GM18511 (cell line): ENCODE results near the gene NOX3.
A peak's percentile ranks its signal among the peaks of the same experiment; 100 is the strongest.
"Not testable (repeated sequence)": the region's sequence is repeated elsewhere in the genome, so short reads cannot be mapped to it uniquely, and the experiment has no call there.

ENCODE experiments used
- ATAC-seq: cut with Tn5 transposase; IDR thresholded peaks from one replicate; pipeline ENCODE4 v1.9.1; 2021; ENCODE audit warnings: mild to moderate bottlenecking, moderate library complexity; ENCODE audit not compliant: unreplicated experiment

NOX3 gene

DNA sequence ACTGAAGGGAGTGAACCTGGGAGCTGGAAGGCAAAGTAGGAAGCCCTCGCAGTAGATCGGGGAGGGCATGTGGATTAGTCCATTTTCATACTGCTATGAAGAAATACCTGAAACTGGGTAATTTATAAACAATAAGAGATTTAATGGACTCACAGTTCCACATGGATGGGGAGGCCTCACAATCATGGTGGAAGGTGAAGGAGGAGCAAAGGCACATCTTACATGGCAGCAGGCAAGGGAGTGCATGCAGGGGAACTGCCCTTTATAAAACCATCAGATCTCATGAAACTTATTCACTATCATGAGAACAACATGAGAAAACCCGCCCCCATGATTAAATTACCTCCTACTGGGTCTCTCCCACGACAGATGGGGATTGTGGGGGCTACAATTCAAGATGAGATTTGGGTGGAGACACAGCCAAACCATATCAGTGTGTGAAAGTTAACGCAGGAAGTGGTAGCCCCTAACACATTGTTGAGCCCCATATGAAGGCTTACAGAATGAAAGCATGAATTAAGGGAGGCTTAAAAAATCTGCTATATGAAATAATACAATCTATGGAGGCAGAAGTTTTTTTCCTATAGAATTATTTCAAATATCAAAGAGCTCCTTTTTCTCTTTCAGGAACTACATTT lies 15.5 kb upstream of the NOX3 start:
- not testable (repeated sequence) for ATAC-seq

DNA sequence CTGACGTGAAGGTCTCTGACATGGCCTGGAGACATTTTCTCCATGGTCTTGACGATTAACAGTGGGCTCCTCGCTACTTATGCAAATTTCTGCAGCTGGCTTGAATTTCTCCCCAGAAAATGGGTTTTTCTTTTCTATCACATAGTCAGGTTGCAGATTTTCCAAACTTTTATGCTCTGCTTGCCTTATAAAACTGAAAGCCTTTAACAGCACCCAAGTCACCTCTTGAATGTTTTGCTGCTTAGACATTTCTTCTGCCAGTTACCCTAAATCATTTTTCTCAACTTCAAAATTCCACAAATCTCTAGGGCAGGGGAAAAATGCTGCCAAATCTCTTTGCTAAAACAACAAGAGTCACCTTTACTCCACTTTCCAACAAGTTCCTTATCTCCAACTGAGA lies 12.9 kb upstream of the NOX3 start:
- ATAC-seq = not testable (repeated sequence)

DNA sequence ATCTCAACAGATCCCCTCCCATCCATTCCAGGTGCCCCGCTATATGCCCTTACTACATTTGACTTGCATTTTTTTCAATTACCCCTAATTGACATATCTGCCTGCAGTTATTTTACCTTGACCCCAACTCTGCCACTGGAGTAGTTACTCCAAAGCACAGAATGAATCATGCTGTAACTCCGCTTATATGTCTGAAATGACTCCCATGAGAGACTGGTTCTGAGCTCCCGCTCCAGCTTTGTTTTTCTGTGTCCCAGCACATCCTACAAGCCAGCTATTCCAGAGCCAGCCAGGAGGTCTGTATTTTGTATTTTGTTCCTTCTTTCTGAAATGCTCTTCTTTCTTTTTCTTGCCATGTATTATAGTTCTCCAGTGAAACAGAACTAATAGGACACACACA lies 10.9 kb upstream of the NOX3 start:
- no peak for ATAC-seq

DNA sequence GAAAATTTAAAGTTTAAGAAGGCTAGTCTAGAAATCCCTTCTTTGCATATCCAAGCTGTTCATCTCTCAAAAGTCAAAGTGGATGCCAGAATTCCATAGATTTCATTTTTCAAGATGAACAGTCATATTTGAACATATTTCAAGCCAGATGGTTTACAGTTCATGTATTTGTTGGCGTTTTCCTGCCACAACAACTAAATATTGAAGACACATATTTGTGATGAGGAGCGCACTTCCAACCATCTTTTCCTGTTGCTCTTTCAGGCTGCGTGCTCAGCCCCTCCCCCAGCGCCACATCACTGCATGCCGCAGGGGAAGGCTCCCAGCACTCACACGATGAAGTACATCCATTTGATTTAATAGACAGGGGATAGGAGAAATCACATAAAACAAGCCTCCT lies 5.9 kb upstream of the NOX3 start:
- ATAC-seq = no peak

DNA sequence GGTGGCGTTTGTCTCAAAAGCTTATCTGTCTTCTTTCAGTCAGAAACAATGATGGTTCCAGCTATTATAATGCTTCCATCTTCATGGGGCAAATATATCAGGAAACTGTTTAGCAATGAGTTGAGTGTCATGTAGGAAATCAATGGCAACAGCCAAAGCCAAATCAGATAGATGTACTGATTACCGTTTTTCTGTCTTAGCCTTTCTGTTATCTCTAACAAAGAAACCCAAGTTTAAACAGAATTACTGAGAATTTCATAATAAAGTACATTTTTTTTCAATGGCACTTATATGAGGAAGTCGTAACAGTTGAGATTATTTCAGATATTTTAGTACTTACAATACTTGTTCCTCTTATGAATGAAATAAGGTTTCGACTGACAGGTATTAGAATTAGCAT lies 1.2 kb downstream of the NOX3 start:
- ATAC-seq = no peak

DNA sequence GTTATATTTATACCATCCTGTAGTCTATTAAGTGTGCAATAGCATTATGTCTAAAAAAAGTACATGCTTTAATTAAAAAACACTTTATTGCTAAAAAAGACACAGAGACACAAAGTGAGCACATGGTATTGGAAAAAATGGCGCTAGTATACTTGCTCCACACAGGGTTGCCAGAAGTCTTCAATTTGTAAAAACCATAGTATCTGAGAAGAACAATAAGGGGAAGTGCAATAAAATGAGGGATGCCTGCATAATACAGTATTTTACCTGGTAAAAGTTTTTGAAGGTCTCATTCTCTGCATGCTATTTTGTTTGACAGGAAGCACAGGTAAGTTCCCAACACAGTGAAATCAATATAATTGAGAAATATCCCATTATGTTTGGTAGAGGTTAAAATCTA lies 1.6 kb downstream of the NOX3 start:
- ATAC-seq = no peak

DNA sequence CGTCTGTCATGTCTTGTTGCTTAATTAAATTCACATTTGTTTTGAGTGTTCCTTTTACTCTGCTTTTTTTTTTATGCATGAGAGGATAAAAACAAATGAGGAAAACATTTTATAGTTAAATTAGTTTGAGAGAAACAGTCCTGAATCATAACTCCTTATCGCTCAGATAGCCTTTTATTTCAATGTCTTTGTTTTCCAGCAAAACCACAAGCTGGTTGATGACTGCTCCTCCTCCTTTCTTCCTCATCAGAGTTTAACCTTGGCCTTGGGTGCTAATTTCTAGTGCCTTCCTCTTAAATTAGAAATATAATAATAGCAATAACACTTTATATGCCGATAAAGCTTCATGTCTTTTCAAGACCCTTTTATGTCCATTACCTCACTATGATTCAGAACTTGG lies 3.1 kb downstream of the NOX3 start:
- no peak for ATAC-seq

DNA sequence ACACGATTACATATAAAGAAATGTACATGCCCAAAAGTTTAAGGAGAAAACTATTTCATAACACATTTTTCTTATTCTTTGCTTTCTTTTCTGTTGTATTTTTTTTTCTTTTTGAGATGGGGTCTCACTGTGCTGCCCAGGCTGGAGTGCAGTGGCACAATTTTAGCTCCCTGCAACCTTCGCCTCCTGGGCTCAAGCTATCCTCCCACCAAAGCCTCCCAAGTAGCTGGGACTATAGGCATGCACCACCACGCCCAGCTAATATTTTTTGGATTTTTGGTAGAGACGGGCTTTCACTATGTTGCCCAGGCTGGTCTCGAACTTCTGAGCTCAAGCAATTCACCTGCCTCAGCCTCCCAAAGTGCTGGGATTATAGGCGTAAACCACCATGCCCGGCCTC lies 4.1 kb downstream of the NOX3 start:
- ATAC-seq = not testable (repeated sequence)

DNA sequence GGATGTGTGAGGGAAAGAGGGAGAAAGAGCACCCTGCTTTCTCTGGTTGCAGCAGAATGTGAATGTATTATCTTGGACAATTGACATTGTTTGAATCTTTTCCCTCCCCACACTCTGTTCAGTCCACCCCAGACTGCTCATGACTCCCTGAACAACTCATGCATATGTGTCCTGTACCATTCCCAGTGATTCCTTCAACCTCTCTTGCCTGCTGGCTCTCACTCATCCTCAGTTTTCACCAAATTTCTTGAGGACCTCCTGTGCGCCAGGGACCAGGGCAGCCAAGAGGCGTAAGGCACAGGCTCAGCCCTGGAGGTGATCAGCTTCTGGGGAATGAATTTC lies 5.4 kb downstream of the NOX3 start:
- ATAC-seq = no peak

DNA sequence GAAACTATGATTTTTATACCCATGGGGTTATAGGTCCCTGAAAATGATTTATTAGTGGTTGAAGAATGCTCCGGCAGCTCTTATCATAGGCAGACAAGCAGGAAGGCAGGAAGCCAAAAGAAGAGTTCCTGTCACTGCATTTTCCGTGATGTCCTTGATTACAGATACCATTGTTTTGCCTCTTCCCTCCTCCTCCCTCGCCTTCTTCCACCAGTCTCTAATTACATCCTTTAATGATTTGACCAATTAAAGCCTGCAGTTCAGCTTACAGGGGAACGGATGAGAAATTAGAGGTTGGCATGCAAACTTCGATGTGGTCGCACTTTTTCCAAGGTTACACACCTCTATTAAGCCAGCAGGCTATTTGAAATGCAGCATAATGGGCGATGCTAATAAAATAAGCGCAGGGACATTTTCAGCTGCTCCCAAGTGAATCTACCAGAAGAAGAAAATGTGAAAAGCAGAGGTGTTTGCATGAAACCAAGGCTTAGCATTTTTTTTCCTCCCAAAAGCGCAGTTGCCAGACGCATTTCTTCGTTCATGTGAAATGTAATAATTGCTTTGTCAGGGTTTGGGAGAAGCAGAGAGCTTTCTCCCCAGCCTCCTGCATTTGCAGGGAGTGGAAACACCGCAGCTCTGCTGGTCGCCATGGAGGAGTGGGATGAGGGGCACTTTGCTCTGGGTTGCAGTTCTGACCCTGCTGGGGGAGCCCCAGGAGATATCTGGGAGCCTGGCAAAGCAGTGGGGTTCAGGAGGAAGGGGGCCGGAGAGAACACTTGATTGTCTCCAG lies 6.0 kb downstream of the NOX3 start:
- no peak for ATAC-seq

DNA sequence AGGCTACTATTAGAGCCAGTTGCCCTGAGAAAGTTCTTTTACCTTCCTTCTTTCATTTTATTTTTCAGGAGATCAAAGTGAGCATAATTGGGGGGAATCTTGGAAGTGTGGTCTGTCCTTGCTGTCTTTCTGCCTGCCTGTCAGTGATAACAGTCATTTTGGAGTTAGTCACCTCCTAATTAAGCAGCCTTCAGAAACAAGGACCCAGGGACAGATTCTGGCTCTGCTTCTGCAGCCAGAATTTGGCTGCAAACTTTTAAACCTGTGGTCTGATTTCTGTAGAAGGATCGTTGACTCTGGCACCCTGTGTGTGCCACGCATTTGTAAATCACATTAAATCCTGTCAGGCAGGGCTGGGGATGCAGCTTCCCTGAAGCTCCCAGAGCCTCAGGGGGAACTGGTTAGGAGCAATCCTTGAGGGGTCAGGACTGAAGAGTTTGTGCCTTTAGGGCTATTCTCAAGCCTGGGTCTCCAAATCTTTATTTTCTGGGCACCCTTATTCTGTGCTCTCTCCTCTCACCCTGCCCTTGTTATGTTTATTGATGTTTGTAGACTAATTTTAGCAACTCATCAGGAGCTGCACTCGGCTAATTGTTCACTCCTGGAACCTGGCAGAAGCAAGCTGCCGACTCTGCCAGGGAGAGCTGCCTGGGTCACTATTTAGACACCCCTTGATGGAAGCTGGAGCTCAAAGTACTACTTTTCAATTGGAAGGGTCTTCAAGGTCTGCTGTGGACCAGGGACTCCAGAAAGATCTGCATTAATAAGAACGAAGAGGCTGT lies 6.8 kb downstream of the NOX3 start:
- no peak for ATAC-seq

DNA sequence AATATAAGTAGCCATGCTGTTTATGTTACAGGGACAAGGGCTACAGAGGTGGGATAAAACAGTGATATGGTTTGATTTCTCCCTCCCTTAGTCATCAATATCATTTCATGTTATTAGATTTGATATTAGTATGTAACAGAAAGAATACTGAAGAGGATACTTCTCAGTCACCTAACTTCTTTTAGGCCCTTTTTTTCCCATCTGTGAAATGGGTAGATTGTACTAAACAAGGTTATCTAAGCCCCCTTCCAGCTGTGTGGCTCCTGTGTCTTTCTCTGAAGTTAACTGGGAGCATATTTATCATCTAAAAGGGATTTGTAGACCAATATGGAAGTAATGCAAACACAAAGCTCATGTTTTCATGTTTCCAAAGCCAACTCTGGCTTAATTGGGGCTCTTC lies 7.7 kb downstream of the NOX3 start:
- ATAC-seq = no peak

DNA sequence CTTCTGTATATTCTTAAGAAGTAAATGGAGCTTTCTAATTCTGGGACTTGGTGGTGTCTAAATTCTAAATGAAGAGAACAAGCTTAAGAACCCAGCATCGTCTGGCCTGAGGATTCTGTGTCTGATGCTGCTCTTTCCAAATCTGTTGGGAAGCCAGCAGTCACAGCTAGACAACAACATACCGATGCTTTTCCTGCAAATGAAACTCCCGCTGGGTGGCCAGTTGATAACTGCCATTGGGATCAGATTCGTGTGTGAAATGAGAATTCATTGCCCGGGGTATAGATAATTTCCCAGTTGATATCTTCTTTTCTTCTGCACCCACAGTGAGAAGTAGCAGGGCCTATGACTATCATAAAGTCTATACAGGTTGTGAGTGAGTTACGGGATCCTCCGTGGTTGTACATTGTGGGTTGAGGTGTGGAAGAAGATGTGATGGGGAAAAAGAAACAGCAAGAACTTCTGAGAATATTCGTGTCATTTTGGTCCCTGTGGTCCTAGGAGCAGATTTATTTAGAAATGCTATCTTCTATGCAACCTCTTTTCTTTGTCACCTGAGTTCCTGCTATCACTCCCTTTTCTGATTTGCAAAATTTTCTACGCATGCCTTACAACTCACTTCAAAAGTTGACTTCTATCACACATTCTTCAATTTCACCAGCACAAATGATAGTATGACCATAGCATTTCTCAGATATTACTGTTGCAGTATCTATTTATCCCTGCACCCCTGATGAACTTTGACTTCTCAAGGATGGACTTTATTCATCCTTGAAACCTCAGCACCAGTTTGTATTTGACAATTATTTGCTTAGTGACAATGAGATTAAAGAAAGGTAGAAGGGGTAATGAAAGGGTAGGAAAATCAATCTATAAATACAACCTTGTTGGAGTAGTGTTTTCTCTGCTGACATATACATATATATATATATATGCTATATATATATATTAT lies 10.4 kb downstream of the NOX3 start:
- ATAC-seq = no peak

DNA sequence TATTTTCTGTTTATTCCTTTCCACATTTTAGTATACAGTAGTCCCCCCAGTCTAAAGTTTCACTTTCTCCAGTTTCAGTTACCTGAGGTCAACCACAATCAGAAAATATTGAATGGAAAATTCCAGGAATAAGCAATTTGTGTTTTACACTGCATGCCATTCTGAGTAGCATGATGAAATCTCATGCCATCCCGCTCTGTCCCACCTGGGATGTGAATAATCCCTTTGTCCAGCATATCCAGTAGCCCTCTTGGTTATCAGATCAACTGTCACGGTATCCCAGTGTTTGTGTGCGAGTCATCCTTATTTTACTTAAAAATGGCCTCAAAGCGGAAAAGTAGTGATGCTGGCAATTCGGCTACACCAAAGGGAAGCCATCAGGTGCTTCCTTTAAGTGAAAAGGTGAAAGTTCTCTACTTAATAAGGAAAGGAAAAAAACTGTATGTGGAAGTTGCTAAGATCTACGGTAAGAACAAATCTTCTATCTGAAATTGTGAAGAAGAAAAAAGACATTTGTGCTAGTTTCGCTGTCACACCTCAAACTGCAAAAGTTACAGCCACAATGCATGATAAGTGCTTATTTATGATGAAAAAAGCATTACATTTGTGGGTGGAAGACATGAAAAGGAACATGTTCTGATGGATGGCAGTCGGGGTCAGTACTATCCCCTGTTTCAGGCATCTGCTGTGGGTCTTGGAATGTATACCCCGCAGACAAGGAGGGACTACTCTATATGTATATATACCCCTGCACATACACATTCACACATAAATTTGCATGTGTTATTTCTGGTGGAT lies 11.3 kb downstream of the NOX3 start:
- no peak for ATAC-seq

DNA sequence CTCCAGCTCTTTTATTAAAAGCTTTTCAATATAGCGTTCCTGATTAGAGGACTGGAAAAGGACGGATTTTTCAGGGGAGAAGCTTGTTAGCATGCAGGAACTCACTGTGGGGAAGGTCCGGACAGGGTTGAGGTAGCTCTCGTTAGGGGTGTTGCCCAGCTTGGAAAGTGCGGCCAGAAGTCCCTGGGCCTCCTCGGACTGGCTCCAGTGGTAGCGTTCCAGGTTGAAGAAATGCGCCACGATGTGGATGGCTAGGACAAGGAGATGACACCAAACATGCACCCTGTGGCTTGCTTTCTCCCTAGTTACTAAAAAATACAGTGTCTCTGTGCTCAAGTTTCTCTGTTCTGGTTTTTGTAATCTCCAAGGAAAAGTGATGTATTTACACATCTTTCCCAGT lies 12.5 kb downstream of the NOX3 start:
- no peak for ATAC-seq

DNA sequence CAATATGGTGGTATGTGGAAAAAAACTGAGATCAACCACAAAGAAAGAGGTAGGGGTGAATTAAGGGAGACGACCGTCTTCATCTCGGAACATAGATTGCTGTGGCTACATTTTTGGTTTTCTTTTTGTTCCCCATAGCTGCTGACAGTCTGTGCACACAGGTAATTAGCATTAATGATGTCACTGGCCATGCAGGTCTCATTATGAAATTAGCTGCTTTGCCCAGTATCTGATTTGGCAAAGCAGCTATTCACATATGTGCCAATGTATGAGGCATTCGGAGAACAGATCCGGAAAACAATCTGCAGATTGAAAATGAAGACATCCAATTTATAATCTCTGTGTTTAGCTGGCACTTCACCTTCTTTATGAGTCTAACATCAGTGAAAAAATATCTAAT lies 13.1 kb downstream of the NOX3 start:
- no peak for ATAC-seq

DNA sequence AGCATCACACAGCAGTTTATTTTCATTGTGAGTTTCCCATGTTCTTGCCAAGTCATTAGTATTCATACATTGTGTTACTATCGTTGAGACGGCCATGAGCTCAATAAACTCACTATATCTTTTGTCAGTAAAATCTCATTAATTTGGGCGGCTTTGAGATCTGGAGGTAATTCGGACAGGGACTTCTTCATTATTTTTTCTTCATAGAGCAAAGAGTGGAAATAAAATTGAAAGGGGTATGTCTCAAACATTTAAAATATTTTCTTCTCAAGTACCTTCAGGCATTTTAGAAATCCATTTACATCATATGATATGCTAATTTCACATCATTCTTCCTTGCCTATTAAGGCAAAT lies 14.6 kb downstream of the NOX3 start:
- no peak for ATAC-seq

DNA sequence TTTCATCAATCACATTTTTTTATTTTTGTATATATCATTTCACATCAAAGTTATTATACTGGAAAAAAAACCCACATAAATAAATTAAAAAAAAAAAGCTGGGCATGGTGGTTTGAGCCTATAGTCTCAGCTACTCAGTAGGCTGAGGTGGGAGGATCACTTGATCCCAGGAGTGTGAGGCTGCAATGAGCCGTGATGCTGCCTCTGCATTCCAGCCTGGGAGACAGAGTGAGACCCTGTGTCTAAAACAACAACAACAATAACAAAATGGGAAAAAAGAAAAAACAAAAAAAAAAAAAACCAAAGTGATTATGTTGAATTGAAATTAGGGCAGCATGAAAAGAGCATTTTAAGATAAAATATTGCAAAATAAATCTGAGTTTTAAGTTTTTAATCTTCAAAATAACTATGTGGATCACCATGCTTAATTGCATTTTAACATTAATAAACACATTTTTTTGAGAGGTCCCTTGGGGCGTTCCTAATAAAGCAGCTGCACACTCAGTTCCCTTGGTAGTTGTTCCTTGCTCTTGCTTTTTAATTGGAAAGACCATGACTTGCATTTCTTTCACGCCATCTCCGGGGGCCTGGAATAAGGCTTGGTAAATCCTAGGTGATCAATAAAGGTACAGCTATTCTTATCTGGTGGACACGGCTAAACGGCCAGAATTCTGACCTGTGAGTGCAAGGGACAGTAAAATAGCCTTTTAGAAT lies 15.1 kb downstream of the NOX3 start:
- no peak for ATAC-seq

DNA sequence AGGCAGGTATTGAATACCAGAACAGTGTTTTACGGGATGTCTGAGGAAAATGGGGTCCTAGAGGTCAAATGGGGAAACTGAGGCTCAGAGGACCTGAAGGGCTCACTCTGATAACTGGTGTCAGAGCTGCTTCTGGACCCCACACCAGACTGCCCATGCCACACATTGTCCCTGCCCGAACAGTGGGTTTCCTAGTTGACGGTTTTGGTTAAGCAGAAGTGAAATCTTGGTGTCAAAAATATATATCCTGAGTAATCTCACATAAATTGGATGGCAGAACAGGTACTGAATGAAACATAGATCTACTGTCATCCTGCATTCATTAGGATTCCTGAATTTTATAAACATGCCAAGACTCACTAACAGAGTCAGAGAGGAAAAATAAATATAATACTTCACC lies 16.3 kb downstream of the NOX3 start:
- ATAC-seq = peak; percentile 88
